ENCODE measurements around the gene NEURL1.

Gene NEURL1

GRCh38 chr10:103545366-103545765, 51.9 kb downstream of the NEURL1 start:
- Histone ChIP-seq H3K4me3 (ENCODE audit: low read length in 2 of 2) (no peak overlapping the region), H3K4me1 (ENCODE audit: control insufficient read depth in 2 of 2, insufficient read depth in 2 of 2, low read length in 2 of 2) (peaks cover 38 to 46% of the 10 kb centered on the region in 2 donors)

GRCh38 chr10:103545771-103546281, 52.3 kb downstream of the NEURL1 start:
- Histone ChIP-seq H3K4me3 (ENCODE audit: low read length in 2 of 2) (no peak overlapping the region), H3K27me3 (ENCODE audit: control insufficient read depth in 2 of 2, insufficient read depth in 2 of 2, low read length in 2 of 2) (no peaks in the 10 kb centered on the region), H3K27ac (ENCODE audit: low read depth in 2 of 2, low read length in 2 of 2) (peak overlapping the region; percentile 6 to 35), H3K9ac (ENCODE audit: low read depth in 1 of 2, low read length in 2 of 2) (no peak overlapping the region), H3K36me3 (ENCODE audit: control insufficient read depth in 2 of 2, insufficient read depth in 2 of 2, low read length in 2 of 2) (no peaks in the 10 kb centered on the region), H3K9me3 (ENCODE audit: control insufficient read depth in 2 of 2, low read length in 2 of 2) (no peaks in the 10 kb centered on the region), H3K4me1 (ENCODE audit: control insufficient read depth in 2 of 2, insufficient read depth in 2 of 2, low read length in 2 of 2) (peaks cover 39 to 49% of the 10 kb centered on the region in 2 donors)

More at GRCh38 chr10:103545366-103545765, 51.9 kb downstream of the NEURL1 start:
- H3K9me3 ChIP-seq (ENCODE audit: control insufficient read depth in 2 of 2, low read length in 2 of 2) = no peaks in the 10 kb centered on the region
- H3K27ac ChIP-seq (ENCODE audit: low read depth in 2 of 2, low read length in 2 of 2) = peak overlapping the region; percentile 35 to 63
- no peak overlapping the region for H3K9ac ChIP-seq (ENCODE audit: low read depth in 1 of 2, low read length in 2 of 2)
- H3K27me3 ChIP-seq (ENCODE audit: control insufficient read depth in 2 of 2, insufficient read depth in 2 of 2, low read length in 2 of 2) = no peaks in the 10 kb centered on the region
- H3K36me3 ChIP-seq (ENCODE audit: control insufficient read depth in 2 of 2, insufficient read depth in 2 of 2, low read length in 2 of 2) = no peaks in the 10 kb centered on the region

- Histone ChIP-seq H3K27me3 (ENCODE audit: control insufficient read depth in 2 of 2, insufficient read depth in 2 of 2, low read length in 2 of 2) (no peaks in the 10 kb centered on the region), H3K9me3 (ENCODE audit: control insufficient read depth in 2 of 2, low read length in 2 of 2) (no peaks in the 10 kb centered on the region), H3K4me1 (ENCODE audit: control insufficient read depth in 2 of 2, insufficient read depth in 2 of 2, low read length in 2 of 2) (peaks cover 39 to 49% of the 10 kb centered on the region in 2 donors), H3K36me3 (ENCODE audit: control insufficient read depth in 2 of 2, insufficient read depth in 2 of 2, low read length in 2 of 2) (no peaks in the 10 kb centered on the region), H3K4me3 (ENCODE audit: low read length in 2 of 2) (no peak overlapping the region), H3K9ac (ENCODE audit: low read depth in 1 of 2, low read length in 2 of 2) (no peak overlapping the region), H3K27ac (ENCODE audit: low read depth in 2 of 2, low read length in 2 of 2) (peak overlapping the region in 1 of 2 donors; percentile 6)
Measured at GRCh38 chr10:103546401-103546800, 52.9 kb downstream of the NEURL1 start.

GRCh38 chr10:103547391-103547946, 54.0 kb downstream of the NEURL1 start:
- Histone ChIP-seq H3K36me3 (ENCODE audit: control insufficient read depth in 2 of 2, insufficient read depth in 2 of 2, low read length in 2 of 2) (no peaks in the 10 kb centered on the region), H3K4me3 (ENCODE audit: low read length in 2 of 2) (no peak overlapping the region), H3K9ac (ENCODE audit: low read depth in 1 of 2, low read length in 2 of 2) (no peak overlapping the region), H3K27ac (ENCODE audit: low read depth in 2 of 2, low read length in 2 of 2) (peak overlapping the region; percentile 3 to 77), H3K27me3 (ENCODE audit: control insufficient read depth in 2 of 2, insufficient read depth in 2 of 2, low read length in 2 of 2) (no peaks in the 10 kb centered on the region), H3K9me3 (ENCODE audit: control insufficient read depth in 2 of 2, low read length in 2 of 2) (no peaks in the 10 kb centered on the region), H3K4me1 (ENCODE audit: control insufficient read depth in 2 of 2, insufficient read depth in 2 of 2, low read length in 2 of 2) (peaks cover 39 to 48% of the 10 kb centered on the region in 2 donors)

- peak overlapping the region in 1 of 2 donors; percentile 77 for H3K27ac ChIP-seq (ENCODE audit: low read depth in 2 of 2, low read length in 2 of 2)
- no peaks in the 10 kb centered on the region for H3K27me3 ChIP-seq (ENCODE audit: control insufficient read depth in 2 of 2, insufficient read depth in 2 of 2, low read length in 2 of 2)
- H3K36me3 ChIP-seq (ENCODE audit: control insufficient read depth in 2 of 2, insufficient read depth in 2 of 2, low read length in 2 of 2) = no peaks in the 10 kb centered on the region
- H3K9me3 ChIP-seq (ENCODE audit: control insufficient read depth in 2 of 2, low read length in 2 of 2) = no peaks in the 10 kb centered on the region
- H3K9ac ChIP-seq (ENCODE audit: low read depth in 1 of 2, low read length in 2 of 2) = no peak overlapping the region
- H3K4me3 ChIP-seq (ENCODE audit: low read length in 2 of 2) = no peak overlapping the region
- peaks cover 36 to 44% of the 10 kb centered on the region in 2 donors for H3K4me1 ChIP-seq (ENCODE audit: control insufficient read depth in 2 of 2, insufficient read depth in 2 of 2, low read length in 2 of 2)
Measured at GRCh38 chr10:103548006-103548405, 54.5 kb downstream of the NEURL1 start.

- Histone ChIP-seq H3K4me3 (ENCODE audit: low read length in 2 of 2) (peak overlapping the region in 1 of 2 donors; percentile 18), H3K9me3 (ENCODE audit: control insufficient read depth in 2 of 2, low read length in 2 of 2) (no peaks in the 10 kb centered on the region), H3K36me3 (ENCODE audit: control insufficient read depth in 2 of 2, insufficient read depth in 2 of 2, low read length in 2 of 2) (no peaks in the 10 kb centered on the region), H3K4me1 (ENCODE audit: control insufficient read depth in 2 of 2, insufficient read depth in 2 of 2, low read length in 2 of 2) (peaks cover 33 to 40% of the 10 kb centered on the region in 2 donors), H3K27ac (ENCODE audit: low read depth in 2 of 2, low read length in 2 of 2) (peak overlapping the region; percentile 74 to 77), H3K27me3 (ENCODE audit: control insufficient read depth in 2 of 2, insufficient read depth in 2 of 2, low read length in 2 of 2) (no peaks in the 10 kb centered on the region), H3K9ac (ENCODE audit: low read depth in 1 of 2, low read length in 2 of 2) (no peak overlapping the region)
Measured at GRCh38 chr10:103548581-103549348, 55.3 kb downstream of the NEURL1 start.

GRCh38 chr10:103549349-103549685, 55.8 kb downstream of the NEURL1 start:
- Histone ChIP-seq H3K27ac (ENCODE audit: low read depth in 2 of 2, low read length in 2 of 2) (peak overlapping the region; percentile 74 to 77), H3K4me1 (ENCODE audit: control insufficient read depth in 2 of 2, insufficient read depth in 2 of 2, low read length in 2 of 2) (peaks cover 33 to 41% of the 10 kb centered on the region in 2 donors)

GRCh38 chr10:103550229-103550628, 56.7 kb downstream of the NEURL1 start:
- Histone ChIP-seq H3K27me3 (ENCODE audit: control insufficient read depth in 2 of 2, insufficient read depth in 2 of 2, low read length in 2 of 2) (peaks cover 0 to 3% of the 10 kb centered on the region in 2 donors), H3K27ac (ENCODE audit: low read depth in 2 of 2, low read length in 2 of 2) (peak overlapping the region; percentile 74 to 77), H3K9me3 (ENCODE audit: control insufficient read depth in 2 of 2, low read length in 2 of 2) (no peaks in the 10 kb centered on the region), H3K9ac (ENCODE audit: low read depth in 1 of 2, low read length in 2 of 2) (no peak overlapping the region), H3K4me1 (ENCODE audit: control insufficient read depth in 2 of 2, insufficient read depth in 2 of 2, low read length in 2 of 2) (peaks cover 27 to 42% of the 10 kb centered on the region in 2 donors), H3K4me3 (ENCODE audit: low read length in 2 of 2) (no peak overlapping the region), H3K36me3 (ENCODE audit: control insufficient read depth in 2 of 2, insufficient read depth in 2 of 2, low read length in 2 of 2) (no peaks in the 10 kb centered on the region)

More at GRCh38 chr10:103549349-103549685, 55.8 kb downstream of the NEURL1 start:
- H3K9ac ChIP-seq (ENCODE audit: low read depth in 1 of 2, low read length in 2 of 2) = peak overlapping the region; percentile 17 to 32
- H3K27me3 ChIP-seq (ENCODE audit: control insufficient read depth in 2 of 2, insufficient read depth in 2 of 2, low read length in 2 of 2) = peaks cover 0 to under 1% of the 10 kb centered on the region in 2 donors
- H3K36me3 ChIP-seq (ENCODE audit: control insufficient read depth in 2 of 2, insufficient read depth in 2 of 2, low read length in 2 of 2) = no peaks in the 10 kb centered on the region
- H3K4me3 ChIP-seq (ENCODE audit: low read length in 2 of 2) = peak overlapping the region in 1 of 2 donors; percentile 18
- no peaks in the 10 kb centered on the region for H3K9me3 ChIP-seq (ENCODE audit: control insufficient read depth in 2 of 2, low read length in 2 of 2)

- Histone ChIP-seq H3K9ac (ENCODE audit: low read depth in 1 of 2, low read length in 2 of 2) (no peak overlapping the region), H3K4me1 (ENCODE audit: control insufficient read depth in 2 of 2, insufficient read depth in 2 of 2, low read length in 2 of 2) (peaks cover 21 to 43% of the 10 kb centered on the region in 2 donors), H3K27ac (ENCODE audit: low read depth in 2 of 2, low read length in 2 of 2) (no peak overlapping the region), H3K4me3 (ENCODE audit: low read length in 2 of 2) (no peak overlapping the region), H3K27me3 (ENCODE audit: control insufficient read depth in 2 of 2, insufficient read depth in 2 of 2, low read length in 2 of 2) (peaks cover 4 to 5% of the 10 kb centered on the region in 2 donors), H3K36me3 (ENCODE audit: control insufficient read depth in 2 of 2, insufficient read depth in 2 of 2, low read length in 2 of 2) (no peaks in the 10 kb centered on the region), H3K9me3 (ENCODE audit: control insufficient read depth in 2 of 2, low read length in 2 of 2) (no peaks in the 10 kb centered on the region)
Measured at GRCh38 chr10:103551619-103552602, 58.4 kb downstream of the NEURL1 start.

Data from mucosa of rectum (tissue), 2 donors.